MCF 10A (cell line): ENCODE data around the gene ACP2. TPM values are rescaled to one million over a fixed set of nuclear protein-coding genes. Genes with fewer than 3 reads are reported as not detected.

Source experiments
- BruUV-seq: library from RNA; stranded (reverse); fragments of 400-500 nt; replicated peaks from 2 replicates; lab custom pipeline; 2021; lab: Mats Ljungman, UMichigan
- CTCF ChIA-PET: fragments of 300-600 bp; sonication (Branson Sonifier 250); formaldehyde crosslinking; extraction: SDS; loops from one replicate; lab custom pipeline; 2021; ENCODE audit warnings: antibody characterized with exemption, inconsistent platforms; lab: Yijun Ruan, JAX
- POLR2A ChIA-PET: fragments of 300-600, 350-650 bp; sonication (Branson Sonifier 250); formaldehyde crosslinking; extraction: SDS; loops from one replicate; lab custom pipeline; 2020; ENCODE audit warnings: antibody characterized with exemption, inconsistent platforms; lab: Yijun Ruan, JAX
- DNase-seq: peaks from one replicate; pipeline ENCODE4 v3.0.0-alpha.2; 2018; ENCODE audit not compliant: unreplicated experiment
- H3K27ac Mint-ChIP-seq: one replicate; pipeline ENCODE4 v1.8.0; 2022; ENCODE audit warnings: mild to moderate bottlenecking, low read depth, mixed read lengths; ENCODE audit not compliant: unreplicated experiment
- H3K27me3 Mint-ChIP-seq: one replicate; pipeline ENCODE4 v1.8.0; 2022; ENCODE audit warnings: mixed read lengths; ENCODE audit not compliant: insufficient read depth, unreplicated experiment
- H3K36me3 Mint-ChIP-seq: one replicate; pipeline ENCODE4 v1.8.0; 2022; ENCODE audit warnings: mild to moderate bottlenecking, moderate library complexity, mixed read lengths; ENCODE audit not compliant: insufficient read depth, unreplicated experiment
- H3K4me1 Mint-ChIP-seq: one replicate; pipeline ENCODE4 v1.8.0; 2022; ENCODE audit warnings: mixed read lengths; ENCODE audit not compliant: insufficient read depth, unreplicated experiment
- H3K4me3 Mint-ChIP-seq: one replicate; pipeline ENCODE4 v1.8.0; 2022; ENCODE audit warnings: mild to moderate bottlenecking, moderate library complexity, mixed read lengths; ENCODE audit not compliant: unreplicated experiment
- H3K9me3 Mint-ChIP-seq: one replicate; pipeline ENCODE4 v1.8.0; 2022; ENCODE audit warnings: mixed read lengths; ENCODE audit not compliant: unreplicated experiment
- CTCF ChIP-seq: fragments of 200-600 bp; IDR thresholded peaks from one replicate; pipeline ENCODE4 v1.8.0; 2022; ENCODE audit warnings: antibody characterized with exemption, mild to moderate bottlenecking; ENCODE audit not compliant: unreplicated experiment
- intact Hi-C: fragments of 100-400 bp; cut with micrococcal nuclease; formaldehyde crosslinking; loops from 2 replicates; pipeline ENCODE4 v1.14.1; 2022
- total RNA-seq: library from RNA; stranded (reverse); gene quantifications from 2 replicates; pipeline ENCODE4 v1.2.3, GENCODE V29; 2022

The ACP2 gene
- total RNA-seq, 1 experiment from 2014 or later = 18.7 TPM

- Mint-ChIP-seq H3K9me3 (no peaks in the 10 kb centered on the region), H3K27me3 (no peaks in the 10 kb centered on the region), H3K4me3 (no peak overlapping the region), H3K4me1 (peaks cover 16% of the 10 kb centered on the region), H3K27ac (no peak overlapping the region), H3K36me3 (peaks cover 8% of the 10 kb centered on the region)
- BruUV-seq = no TSS peak
- TF ChIP-seq CTCF = no peak
- no peak for DNase-seq
- intact Hi-C loops = loop anchor here (5.0 kb wide), 1 partner anchor 51 kb away; no protein-coding TSS in a partner anchor
- POLR2A ChIA-PET = interaction anchor here (1.5 to 2.2 kb wide), 2 partner anchors 19 to 23 kb away, joined by 4 to 8 read pairs; partner anchors contain the start of gene ACP2
- CTCF ChIA-PET = interaction anchor here (0.9 to 1.2 kb wide), 2 partner anchors 9 to 87 kb away, joined by 3 to 6 read pairs; no protein-coding TSS in a partner anchor
Observed at GRCh38 chr11:47267876-47268275, 19.3 kb upstream of the ACP2 start.

- Mint-ChIP-seq H3K4me3 (no peak overlapping the region), H3K36me3 (peaks cover 8% of the 10 kb centered on the region), H3K9me3 (no peaks in the 10 kb centered on the region), H3K4me1 (no peaks in the 10 kb centered on the region), H3K27me3 (no peaks in the 10 kb centered on the region), H3K27ac (no peak overlapping the region)
- TF ChIP-seq CTCF = no peak
- CTCF ChIA-PET = interaction anchor here (0.7 to 2.0 kb wide), 4 partner anchors 17 to 104 kb away, joined by 3 to 9 read pairs (median 5); partner anchors contain the start of gene ACP2
- no peak for DNase-seq
- POLR2A ChIA-PET = interaction anchor here (0.7 to 2.0 kb wide), 4 partner anchors 11 to 49 kb away, joined by 3 to 10 read pairs (median 4); partner anchors contain the start of genes ACP2 and DDB2
- intact Hi-C loops = no loop called here
- no TSS peak for BruUV-seq
Observed at GRCh38 chr11:47264521-47264920, 15.9 kb upstream of the ACP2 start.

DNA sequence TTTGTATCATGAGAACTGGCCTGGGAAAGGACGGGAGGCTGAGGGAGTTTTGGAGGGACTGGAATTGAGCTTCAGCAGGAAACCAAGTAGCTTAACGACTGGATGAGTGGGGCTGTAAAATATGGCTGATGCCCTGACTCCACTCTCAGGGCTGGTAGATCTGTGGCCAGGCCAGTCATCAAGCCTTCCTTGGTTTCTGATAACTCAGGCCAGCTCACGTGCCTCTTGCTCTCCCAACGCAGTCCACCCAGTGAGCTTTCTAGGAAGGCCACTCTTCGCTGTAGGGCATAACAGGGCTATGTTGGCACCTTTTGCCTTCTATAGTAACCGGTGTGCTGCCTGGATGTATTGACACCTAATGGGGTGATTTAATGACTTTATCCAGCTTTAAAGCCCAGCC lies 15.5 kb upstream of the ACP2 start:
- BruUV-seq = no TSS peak
- intact Hi-C loops = no loop called here
- Mint-ChIP-seq H3K9me3 (no peaks in the 10 kb centered on the region), H3K27ac (no peak overlapping the region), H3K4me3 (no peak overlapping the region), H3K27me3 (no peaks in the 10 kb centered on the region), H3K4me1 (peaks cover 3% of the 10 kb centered on the region), H3K36me3 (peaks cover 8% of the 10 kb centered on the region)
- ChIA-PET POLR2A (interaction anchor here (0.7 to 2.0 kb wide), 4 partner anchors 10 to 49 kb away, joined by 3 to 10 read pairs (median 4); partner anchors contain the start of genes ACP2 and DDB2), CTCF (interaction anchor here (0.7 to 2.0 kb wide), 5 partner anchors 16 to 110 kb away, joined by 3 to 9 read pairs (median 4); partner anchors contain the start of gene ACP2)
- TF ChIP-seq CTCF = no peak
- no peak for DNase-seq

- Mint-ChIP-seq H3K9me3 (no peaks in the 10 kb centered on the region), H3K27me3 (no peaks in the 10 kb centered on the region), H3K36me3 (peaks cover 8% of the 10 kb centered on the region), H3K27ac (peak overlapping the region; percentile 39), H3K4me1 (peaks cover 18% of the 10 kb centered on the region), H3K4me3 (no peak overlapping the region)
- POLR2A ChIA-PET = interaction anchor here (0.9 to 1.2 kb wide), 2 partner anchors 9 to 12 kb away, joined by 5 to 7 read pairs; partner anchors contain the start of genes ACP2 and MADD
- no peak for DNase-seq
- CTCF ChIA-PET = interaction anchor here (4.2 kb wide), 1 partner anchor 13 kb away, joined by 33 read pairs; the partner anchor contains the start of gene ACP2
- no peak for TF ChIP-seq CTCF
- no TSS peak for BruUV-seq
- intact Hi-C loops = no loop called here
Observed at GRCh38 chr11:47261291-47261800, 12.7 kb upstream of the ACP2 start.
